ENCODE results near the gene C2CD2L. TPM values are rescaled to one million over a fixed set of nuclear protein-coding genes. Genes with fewer than 3 reads are reported as not detected.
A peak's percentile ranks its signal among the peaks of the same experiment; 100 is the strongest.

Gene C2CD2L
- total RNA-seq, 4 donors from 2014 or later = 10.0 to 30.7 (median 18.7) TPM

DNA sequence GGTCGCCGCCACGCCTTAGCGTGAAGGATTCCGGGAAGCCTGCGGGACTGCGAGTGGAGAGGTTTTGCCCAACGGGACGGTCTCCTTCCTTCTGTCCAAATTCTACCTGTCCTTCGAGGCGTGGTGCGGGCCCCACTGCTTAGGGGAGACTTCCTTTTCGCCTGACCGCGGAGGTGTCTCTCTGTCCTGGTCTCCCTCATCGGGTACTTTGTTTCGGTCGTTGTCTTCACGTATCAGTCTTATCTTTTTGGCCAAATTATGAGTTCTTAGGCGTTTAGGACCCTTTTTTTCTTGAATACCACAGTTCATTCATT is 14.6 kb downstream of the C2CD2L start:
- DNase-seq (no peak), ATAC-seq (no peak)
- intact Hi-C loops (cut with DNase I; ENCODE audit: low total_unique reads) = loop anchor here (1.0 to 5.0 kb wide), 5 partner anchors 14 to 76 kb away; partner anchors contain the start of genes C2CD2L, HMBS, HYOU1 and NLRX1
- H3K27me3 ChIP-seq = no peaks in the 10 kb centered on the region
- peak overlapping the region; percentile 78 to 90 (median 88) for H3K27ac ChIP-seq
- peaks cover 0 to 24% of the 10 kb centered on the region in 2 donors for H3K36me3 ChIP-seq
- H3K9me3 ChIP-seq = no peaks in the 10 kb centered on the region
- H3K4me3 ChIP-seq = peak overlapping the region; percentile 67 to 97 (median 87)
- no peak for TF ChIP-seq POLR2A (IDR thresholded peaks at IDR 0.05)
- TF ChIP-seq, protein P1, sequence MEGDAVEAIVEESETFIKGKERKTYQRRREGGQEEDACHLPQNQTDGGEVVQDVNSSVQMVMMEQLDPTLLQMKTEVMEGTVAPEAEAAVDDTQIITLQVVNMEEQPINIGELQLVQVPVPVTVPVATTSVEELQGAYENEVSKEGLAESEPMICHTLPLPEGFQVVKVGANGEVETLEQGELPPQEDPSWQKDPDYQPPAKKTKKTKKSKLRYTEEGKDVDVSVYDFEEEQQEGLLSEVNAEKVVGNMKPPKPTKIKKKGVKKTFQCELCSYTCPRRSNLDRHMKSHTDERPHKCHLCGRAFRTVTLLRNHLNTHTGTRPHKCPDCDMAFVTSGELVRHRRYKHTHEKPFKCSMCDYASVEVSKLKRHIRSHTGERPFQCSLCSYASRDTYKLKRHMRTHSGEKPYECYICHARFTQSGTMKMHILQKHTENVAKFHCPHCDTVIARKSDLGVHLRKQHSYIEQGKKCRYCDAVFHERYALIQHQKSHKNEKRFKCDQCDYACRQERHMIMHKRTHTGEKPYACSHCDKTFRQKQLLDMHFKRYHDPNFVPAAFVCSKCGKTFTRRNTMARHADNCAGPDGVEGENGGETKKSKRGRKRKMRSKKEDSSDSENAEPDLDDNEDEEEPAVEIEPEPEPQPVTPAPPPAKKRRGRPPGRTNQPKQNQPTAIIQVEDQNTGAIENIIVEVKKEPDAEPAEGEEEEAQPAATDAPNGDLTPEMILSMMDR (IDR thresholded peaks at IDR 0.05 in 4 of 5, conservative IDR thresholded peaks at IDR 0.05 in 1 of 5) = no peak
- peaks cover 16 to 24% of the 10 kb centered on the region in 2 donors for H3K4me1 ChIP-seq
- in situ Hi-C loops (cut with MboI; ENCODE audit: low sequenced_read_pairs in 4 of 4) = no loop called here

DNA sequence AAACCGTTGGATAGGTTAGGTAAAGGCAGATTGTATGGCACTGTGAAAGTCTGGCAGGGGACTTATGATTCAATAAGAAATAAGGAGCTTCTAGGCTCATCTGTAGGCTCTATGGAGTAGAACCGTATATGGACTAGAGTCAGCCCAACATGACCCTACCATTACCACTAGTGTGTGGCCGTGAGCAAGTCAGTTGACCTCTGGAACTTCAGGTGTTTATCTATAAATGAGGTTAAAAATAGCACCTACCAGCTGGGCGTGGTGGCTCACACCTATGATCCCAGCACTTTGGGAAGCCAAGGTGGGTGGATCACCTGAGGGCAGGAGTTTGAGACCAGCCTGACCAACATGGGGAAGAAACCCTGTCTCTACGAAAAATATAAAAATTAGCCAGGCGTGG is 18.7 kb downstream of the C2CD2L start:
- H3K27ac ChIP-seq = no peak overlapping the region

DNA sequence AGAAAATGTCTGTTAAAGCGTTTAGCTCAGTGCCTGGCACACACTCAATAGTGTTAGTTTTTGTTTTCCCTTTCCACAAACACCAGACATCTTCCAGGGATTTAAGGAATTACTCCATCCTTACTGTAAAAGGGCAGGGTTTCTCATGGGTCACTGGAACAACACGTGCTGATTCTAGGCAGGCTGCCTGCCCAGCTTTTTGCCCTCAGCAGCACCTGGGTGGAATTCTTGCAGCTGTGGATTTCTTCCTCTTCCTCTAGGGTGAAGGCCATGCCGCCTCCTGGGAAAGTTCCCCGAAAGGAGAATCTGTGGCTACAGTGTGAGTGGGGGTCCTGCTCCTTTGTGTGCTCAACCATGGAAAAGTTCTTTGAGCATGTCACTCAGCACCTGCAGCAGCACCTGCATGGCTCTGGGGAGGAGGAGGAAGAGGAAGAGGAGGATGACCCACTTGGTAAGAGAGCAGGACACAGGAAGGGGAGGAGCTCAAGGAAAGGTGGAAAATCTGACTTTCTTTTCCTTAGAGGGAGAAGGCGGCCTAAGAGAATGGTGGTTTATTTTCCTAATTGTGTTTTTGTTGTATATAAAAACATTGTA is 19.6 kb downstream of the C2CD2L start:
- Histone ChIP-seq H3K4me3 (no peak overlapping the region), H3K36me3 (peaks cover 0 to 68% of the 10 kb centered on the region in 2 donors), H3K27ac (no peak overlapping the region), H3K4me1 (peaks cover 12 to 18% of the 10 kb centered on the region in 2 donors), H3K9me3 (no peaks in the 10 kb centered on the region), H3K27me3 (no peaks in the 10 kb centered on the region)
- DNase-seq (no peak), ATAC-seq (no peak)
- intact Hi-C loops (cut with DNase I; ENCODE audit: low total_unique reads) (no loop called here), in situ Hi-C loops (cut with MboI; ENCODE audit: low sequenced_read_pairs in 4 of 4) (no loop called here)
- TF ChIP-seq POLR2A (IDR thresholded peaks at IDR 0.05) = no peak
- TF ChIP-seq, protein P1 (IDR thresholded peaks at IDR 0.05 in 4 of 5, conservative IDR thresholded peaks at IDR 0.05 in 1 of 5) = no peak

More for the DNA sequence above, 18.7 kb downstream of the C2CD2L start:
- ATAC-seq (no peak), DNase-seq (no peak)
- TF ChIP-seq POLR2A (IDR thresholded peaks at IDR 0.05) = no peak
- TF ChIP-seq, protein P1 (IDR thresholded peaks at IDR 0.05 in 4 of 5, conservative IDR thresholded peaks at IDR 0.05 in 1 of 5) = no peak
- in situ Hi-C loops (cut with MboI; ENCODE audit: low sequenced_read_pairs in 4 of 4) = no loop called here
- H3K4me1 ChIP-seq = peaks cover 13 to 20% of the 10 kb centered on the region in 2 donors
- intact Hi-C loops (cut with DNase I; ENCODE audit: low total_unique reads) = no loop called here
- H3K4me3 ChIP-seq = no peak overlapping the region
- H3K36me3 ChIP-seq = peaks cover 0 to 59% of the 10 kb centered on the region in 2 donors
- H3K9me3 ChIP-seq = no peaks in the 10 kb centered on the region
- H3K27me3 ChIP-seq = no peaks in the 10 kb centered on the region

DNA sequence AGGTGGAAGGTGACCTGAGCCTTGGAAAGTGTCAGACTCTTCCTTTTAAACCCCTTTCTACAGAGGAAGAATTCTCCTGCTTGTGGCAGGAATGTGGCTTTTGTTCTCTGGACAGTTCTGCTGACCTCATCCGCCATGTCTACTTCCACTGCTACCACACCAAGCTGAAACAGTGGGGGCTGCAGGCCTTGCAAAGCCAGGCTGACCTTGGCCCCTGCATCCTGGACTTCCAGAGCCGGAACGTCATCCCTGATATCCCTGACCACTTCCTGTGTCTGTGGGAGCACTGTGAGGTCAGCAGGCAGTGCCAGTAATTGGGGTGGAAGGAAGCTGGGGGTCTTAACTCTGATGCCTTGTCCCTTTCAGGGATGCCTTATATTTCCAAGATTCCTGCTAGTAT is 23.5 kb downstream of the C2CD2L start:
- Histone ChIP-seq H3K36me3 (peaks cover 0 to 81% of the 10 kb centered on the region in 2 donors), H3K27me3 (no peaks in the 10 kb centered on the region), H3K4me3 (no peak overlapping the region), H3K9me3 (no peaks in the 10 kb centered on the region), H3K27ac (no peak overlapping the region), H3K4me1 (peaks cover 0 to 4% of the 10 kb centered on the region in 2 donors)
- in situ Hi-C loops (cut with MboI; ENCODE audit: low sequenced_read_pairs in 4 of 4) (no loop called here), intact Hi-C loops (cut with DNase I; ENCODE audit: low total_unique reads) (no loop called here)
- TF ChIP-seq, protein P1 (IDR thresholded peaks at IDR 0.05 in 4 of 5, conservative IDR thresholded peaks at IDR 0.05 in 1 of 5) = no peak
- no peak for TF ChIP-seq POLR2A (IDR thresholded peaks at IDR 0.05)
- ATAC-seq (no peak), DNase-seq (no peak)
